Dendritic cell treated with granulocyte-macrophage colony-stimulating factor and Interleukin-4, amounts not matched to agents 40 ng/mL and 50 ng/mL, for 4 days (primary cell): Measurements from ENCODE around the gene PRPF40B.

Experiments used
- H3K27ac Mint-ChIP-seq: one replicate; pipeline ENCODE4 v1.8.0; 2022; ENCODE audit warnings: mild to moderate bottlenecking, mixed read lengths
- H3K27me3 Mint-ChIP-seq: one replicate; pipeline ENCODE4 v1.8.0; 2022; ENCODE audit warnings: mild to moderate bottlenecking, mixed read lengths
- H3K36me3 Mint-ChIP-seq: one replicate; pipeline ENCODE4 v1.8.0; 2022; ENCODE audit warnings: low read depth, mixed read lengths
- H3K4me1 Mint-ChIP-seq: one replicate; pipeline ENCODE4 v1.8.0; 2022; ENCODE audit warnings: low read depth, mixed read lengths
- H3K4me3 Mint-ChIP-seq: one replicate; pipeline ENCODE4 v1.8.0; 2022; ENCODE audit warnings: mild to moderate bottlenecking, moderate library complexity, mixed read lengths
- H3K9me3 Mint-ChIP-seq: one replicate; pipeline ENCODE4 v1.8.0; 2022; ENCODE audit warnings: mixed read lengths
- intact Hi-C: fragments of 100-400 bp; cut with micrococcal nuclease; formaldehyde crosslinking; loops from one replicate; pipeline ENCODE4 v1.15.0; 2022

PRPF40B gene

GRCh38 chr12:49665384-49665783, 42.0 kb downstream of the PRPF40B start:
- H3K27me3 Mint-ChIP-seq, result no peaks in the 10 kb centered on the region
- peaks cover 70% of the 10 kb centered on the region for H3K36me3 Mint-ChIP-seq
- H3K4me3 Mint-ChIP-seq, result no peak overlapping the region
- no peak overlapping the region for H3K27ac Mint-ChIP-seq
- peaks cover 85% of the 10 kb centered on the region for H3K4me1 Mint-ChIP-seq
- no peaks in the 10 kb centered on the region for H3K9me3 Mint-ChIP-seq
- intact Hi-C loops, result no loop called here

- Mint-ChIP-seq H3K9me3 (no peaks in the 10 kb centered on the region), H3K4me3 (no peak overlapping the region), H3K27ac (peak overlapping the region; percentile 40)
These were observed 42.8 kb downstream of the PRPF40B start for GRCh38 chr12:49666176-49666575.

DNA sequence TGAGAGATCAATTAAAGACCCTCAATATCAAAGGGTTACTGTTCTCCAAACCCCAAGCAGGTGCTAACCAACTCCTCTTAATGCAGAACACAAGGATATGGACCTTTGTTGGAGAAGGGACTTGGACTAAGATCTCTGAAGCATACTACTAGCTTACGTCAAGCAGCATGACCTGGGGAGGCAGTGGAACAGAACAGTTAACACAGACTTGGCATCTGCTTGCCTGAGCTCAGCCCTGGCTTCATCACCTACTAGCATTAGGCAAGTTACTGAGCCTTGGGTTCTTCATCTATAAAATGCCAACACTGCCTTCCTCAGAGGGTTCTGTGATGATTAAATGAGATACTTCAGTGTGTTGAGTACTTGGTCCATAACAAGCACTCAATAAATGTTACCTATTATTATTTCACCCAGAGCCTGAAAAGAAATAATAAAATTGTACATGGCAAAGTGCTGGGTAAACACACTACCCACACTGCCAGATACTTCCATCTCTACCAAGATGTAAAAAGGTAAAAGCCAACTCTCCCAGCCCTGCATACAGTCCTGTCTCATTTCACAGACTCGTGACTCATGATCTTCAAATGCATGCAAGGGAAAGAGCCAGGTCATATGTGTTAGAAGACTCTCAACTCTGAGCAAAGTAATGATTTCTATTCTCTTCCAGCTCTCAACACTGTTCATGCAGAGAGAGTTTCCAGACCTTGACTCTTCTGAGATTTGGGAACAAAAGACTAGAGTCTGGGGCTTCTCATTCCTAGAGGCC, 44.1 kb downstream of the PRPF40B start:
- Mint-ChIP-seq H3K27ac (no peak overlapping the region), H3K27me3 (no peaks in the 10 kb centered on the region), H3K9me3 (no peaks in the 10 kb centered on the region), H3K4me3 (no peak overlapping the region), H3K4me1 (peaks cover 85% of the 10 kb centered on the region), H3K36me3 (peaks cover 53% of the 10 kb centered on the region)
- intact Hi-C loops, result no loop called here

More at GRCh38 chr12:49666176-49666575, 42.8 kb downstream of the PRPF40B start:
- peaks cover 66% of the 10 kb centered on the region for H3K36me3 Mint-ChIP-seq
- H3K27me3 Mint-ChIP-seq, result no peaks in the 10 kb centered on the region
- intact Hi-C loops, result no loop called here
- H3K4me1 Mint-ChIP-seq, result peaks cover 85% of the 10 kb centered on the region

GRCh38 chr12:49669796-49670195, 46.4 kb downstream of the PRPF40B start:
- no peaks in the 10 kb centered on the region for H3K9me3 Mint-ChIP-seq
- peaks cover 47% of the 10 kb centered on the region for H3K36me3 Mint-ChIP-seq
- peaks cover 85% of the 10 kb centered on the region for H3K4me1 Mint-ChIP-seq
- H3K27me3 Mint-ChIP-seq, result no peaks in the 10 kb centered on the region
- no peak overlapping the region for H3K4me3 Mint-ChIP-seq
- H3K27ac Mint-ChIP-seq, result peak overlapping the region; percentile 53
- intact Hi-C loops, result loop anchor here (2.0 kb wide), 1 partner anchor 37 kb away; the partner anchor contains the start of gene FMNL3

GRCh38 chr12:49671031-49671765, 47.8 kb downstream of the PRPF40B start:
- H3K4me3 Mint-ChIP-seq, result no peak overlapping the region
- H3K4me1 Mint-ChIP-seq, result peaks cover 85% of the 10 kb centered on the region
- H3K9me3 Mint-ChIP-seq, result no peaks in the 10 kb centered on the region
- intact Hi-C loops, result loop anchor here (2.0 kb wide), 1 partner anchor 36 kb away; the partner anchor contains the start of gene FMNL3
- peak overlapping the region; percentile 81 for H3K27ac Mint-ChIP-seq
- H3K36me3 Mint-ChIP-seq, result peaks cover 38% of the 10 kb centered on the region
- no peaks in the 10 kb centered on the region for H3K27me3 Mint-ChIP-seq

GRCh38 chr12:49672301-49673217, 49.2 kb downstream of the PRPF40B start:
- Mint-ChIP-seq H3K27me3 (no peaks in the 10 kb centered on the region), H3K4me1 (peaks cover 86% of the 10 kb centered on the region), H3K36me3 (peaks cover 26% of the 10 kb centered on the region), H3K9me3 (no peaks in the 10 kb centered on the region), H3K27ac (peak overlapping the region; percentile 81), H3K4me3 (peak overlapping the region; percentile 62)
- intact Hi-C loops, result no loop called here

DNA sequence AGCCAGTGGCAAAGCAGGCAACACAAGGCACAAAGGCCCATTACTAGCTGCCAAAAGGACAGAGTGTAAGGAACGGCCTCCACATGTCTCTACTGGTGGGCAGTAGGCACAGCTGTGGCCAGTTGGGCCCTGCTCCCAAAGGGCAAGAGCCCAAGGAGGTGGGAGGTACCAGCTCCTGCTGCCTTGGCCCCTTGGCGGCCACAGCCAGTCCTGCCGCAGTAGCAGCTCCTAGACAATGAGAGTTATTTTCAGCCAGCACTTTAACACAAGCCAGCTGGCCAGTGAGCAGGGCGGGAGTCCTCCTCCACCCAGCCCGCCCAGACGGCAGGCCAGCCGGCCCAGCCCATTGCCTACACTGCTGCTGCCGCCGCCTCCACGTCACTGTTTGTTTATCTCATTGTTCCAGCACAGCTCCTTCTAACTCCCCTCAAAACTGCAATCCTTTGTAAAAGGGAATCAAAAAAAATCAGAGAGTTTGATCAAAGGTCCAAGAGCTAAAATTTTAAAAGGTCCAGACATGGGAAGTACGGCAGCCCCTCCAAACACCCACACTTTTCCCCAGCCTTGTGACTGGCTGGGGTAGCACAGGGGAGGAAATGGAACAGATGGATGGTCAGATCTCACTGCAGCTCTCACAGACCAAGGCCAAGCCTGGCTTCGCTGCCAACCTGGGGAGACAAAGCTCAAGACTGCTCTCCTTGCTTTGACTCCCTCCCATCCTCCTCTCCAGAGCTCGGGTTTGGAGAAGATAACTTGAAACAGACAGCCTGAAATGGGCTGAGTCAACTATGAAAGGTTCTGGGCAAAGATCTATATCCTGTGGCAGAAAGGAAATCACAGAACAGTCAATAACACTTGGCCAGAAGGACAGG, 50.3 kb downstream of the PRPF40B start:
- H3K36me3 Mint-ChIP-seq, result peaks cover 16% of the 10 kb centered on the region

GRCh38 chr12:49674318-49674981, 51.1 kb downstream of the PRPF40B start:
- H3K9me3 Mint-ChIP-seq, result no peaks in the 10 kb centered on the region
- intact Hi-C loops, result no loop called here
- no peak overlapping the region for H3K4me3 Mint-ChIP-seq
- H3K27me3 Mint-ChIP-seq, result no peaks in the 10 kb centered on the region
- peak overlapping the region; percentile 81 for H3K27ac Mint-ChIP-seq
- H3K36me3 Mint-ChIP-seq, result peaks cover 16% of the 10 kb centered on the region
- H3K4me1 Mint-ChIP-seq, result peaks cover 75% of the 10 kb centered on the region

More for the DNA sequence above, 50.3 kb downstream of the PRPF40B start:
- Mint-ChIP-seq H3K9me3 (no peaks in the 10 kb centered on the region), H3K4me1 (peaks cover 76% of the 10 kb centered on the region), H3K27me3 (no peaks in the 10 kb centered on the region), H3K4me3 (no peak overlapping the region), H3K27ac (peak overlapping the region; percentile 81)
- intact Hi-C loops, result no loop called here

DNA sequence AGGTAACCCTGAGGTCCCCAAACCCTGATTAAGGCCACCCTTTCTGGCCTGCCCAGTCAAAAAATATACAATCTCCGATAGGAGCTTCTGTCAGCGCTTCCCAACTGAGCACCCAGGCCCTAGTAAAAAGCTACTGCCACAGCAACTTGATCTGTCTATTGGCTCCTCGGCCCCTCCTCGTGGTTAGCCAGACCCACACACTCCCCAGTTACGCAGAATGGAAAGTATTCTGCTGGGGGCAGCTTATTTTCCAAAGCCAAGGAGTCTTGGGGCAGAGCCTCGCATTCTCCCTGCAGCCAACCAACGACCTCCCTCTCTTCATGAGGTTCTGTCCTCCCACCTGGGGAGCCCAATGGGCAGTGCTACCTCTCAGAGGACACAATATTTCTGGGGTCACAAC, 51.8 kb downstream of the PRPF40B start:
- H3K9me3 Mint-ChIP-seq, result no peaks in the 10 kb centered on the region
- H3K27me3 Mint-ChIP-seq, result no peaks in the 10 kb centered on the region
- peaks cover 10% of the 10 kb centered on the region for H3K36me3 Mint-ChIP-seq
- peaks cover 69% of the 10 kb centered on the region for H3K4me1 Mint-ChIP-seq
- H3K27ac Mint-ChIP-seq, result no peak overlapping the region
- intact Hi-C loops, result no loop called here
- no peak overlapping the region for H3K4me3 Mint-ChIP-seq

DNA sequence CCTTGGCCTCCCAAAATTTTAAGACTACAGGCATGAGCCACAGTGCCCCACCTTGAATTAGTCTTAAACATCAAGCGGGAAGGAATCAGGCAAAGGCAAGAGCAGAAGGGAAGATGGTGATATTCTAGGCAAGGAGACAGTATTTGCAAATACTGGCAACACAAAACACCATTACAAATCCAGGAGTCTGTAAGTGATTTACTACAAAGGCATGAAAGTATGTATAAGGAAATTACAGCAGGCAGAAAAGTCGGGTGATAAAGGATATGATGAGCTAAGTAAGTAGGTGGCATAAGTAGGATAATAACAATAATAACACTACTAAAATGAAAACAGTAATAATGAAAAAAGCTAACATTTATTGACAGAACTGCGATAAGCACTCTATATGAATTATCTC, 55.4 kb downstream of the PRPF40B start:
- Mint-ChIP-seq H3K27me3 (no peaks in the 10 kb centered on the region), H3K4me1 (peaks cover 59% of the 10 kb centered on the region), H3K4me3 (no peak overlapping the region), H3K9me3 (no peaks in the 10 kb centered on the region), H3K27ac (no peak overlapping the region), H3K36me3 (peaks cover 9% of the 10 kb centered on the region)
- intact Hi-C loops, result no loop called here

DNA sequence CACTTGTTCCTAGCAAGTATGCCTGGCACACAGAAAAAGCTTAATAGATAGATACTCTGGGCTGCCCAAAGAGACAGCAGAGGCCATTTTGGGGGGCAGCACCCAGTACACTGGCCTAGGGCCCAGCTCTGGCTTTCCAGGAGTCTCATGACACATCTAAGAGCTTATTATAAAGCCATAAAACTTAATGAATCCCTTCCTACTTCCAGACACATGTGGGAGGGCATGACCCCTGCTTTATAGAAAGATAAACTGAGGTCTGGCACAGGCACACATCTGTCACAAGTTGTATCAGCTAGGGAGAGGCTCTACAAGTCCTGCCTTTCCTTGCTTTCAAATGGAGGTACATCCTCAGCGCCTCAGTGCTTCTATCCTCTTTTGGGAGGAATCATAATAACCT, 56.7 kb downstream of the PRPF40B start:
- H3K4me3 Mint-ChIP-seq, result no peak overlapping the region
- intact Hi-C loops, result no loop called here
- H3K27ac Mint-ChIP-seq, result no peak overlapping the region
- no peaks in the 10 kb centered on the region for H3K9me3 Mint-ChIP-seq
- peaks cover 2% of the 10 kb centered on the region for H3K36me3 Mint-ChIP-seq
- no peaks in the 10 kb centered on the region for H3K27me3 Mint-ChIP-seq
- peaks cover 58% of the 10 kb centered on the region for H3K4me1 Mint-ChIP-seq

DNA sequence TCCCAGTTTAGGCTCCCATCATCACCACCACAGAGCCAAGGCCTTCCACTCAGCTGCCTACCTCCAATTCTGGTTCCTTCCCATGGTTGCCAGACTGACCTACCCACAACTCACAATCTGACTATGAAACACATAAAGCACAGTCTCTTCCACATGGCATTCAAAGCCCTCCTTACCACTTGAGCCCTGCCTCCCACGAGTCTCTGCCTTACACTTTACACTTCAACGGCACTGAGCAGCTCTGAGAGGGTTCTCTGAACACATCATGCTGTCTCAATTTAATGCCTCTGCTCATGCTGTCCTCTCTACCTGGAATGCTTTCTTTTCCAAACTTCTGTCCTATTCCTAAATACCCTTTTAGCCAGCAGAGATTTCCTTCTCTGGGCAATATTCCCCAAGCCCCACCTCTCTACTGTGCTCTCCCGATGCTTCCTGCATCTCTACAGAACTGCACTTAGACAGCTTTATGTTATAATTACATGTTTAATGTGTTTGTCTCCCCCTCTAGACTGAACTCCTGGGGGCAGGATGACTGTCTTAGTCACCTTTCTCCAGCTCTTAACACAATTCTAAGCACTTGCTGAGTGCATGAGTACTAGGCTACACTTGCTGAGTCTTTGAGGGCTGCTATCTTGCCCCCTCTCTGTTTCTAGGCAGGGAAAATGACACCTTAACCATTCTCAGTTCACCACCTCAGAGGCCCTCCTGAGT, 60.4 kb downstream of the PRPF40B start:
- Mint-ChIP-seq H3K9me3 (no peaks in the 10 kb centered on the region), H3K4me1 (peaks cover 59% of the 10 kb centered on the region), H3K27me3 (no peaks in the 10 kb centered on the region), H3K4me3 (no peak overlapping the region), H3K27ac (no peak overlapping the region), H3K36me3 (peaks cover 15% of the 10 kb centered on the region)
- intact Hi-C loops, result no loop called here
